Limb (tissue), 2 donors: Measurements from ENCODE around the gene GOLGA6A.

Experiments used
- DNase-seq, 2 donors: peaks; one replicate each; pipeline ENCODE4 v3.0.0-alpha.2; 2016; ENCODE audit errors: extremely low spot score in 2 of 2

The GOLGA6A gene

GRCh38 chr15:74037171-74038117 is 44.9 kb downstream of the GOLGA6A start:
- no peak for DNase-seq

DNA sequence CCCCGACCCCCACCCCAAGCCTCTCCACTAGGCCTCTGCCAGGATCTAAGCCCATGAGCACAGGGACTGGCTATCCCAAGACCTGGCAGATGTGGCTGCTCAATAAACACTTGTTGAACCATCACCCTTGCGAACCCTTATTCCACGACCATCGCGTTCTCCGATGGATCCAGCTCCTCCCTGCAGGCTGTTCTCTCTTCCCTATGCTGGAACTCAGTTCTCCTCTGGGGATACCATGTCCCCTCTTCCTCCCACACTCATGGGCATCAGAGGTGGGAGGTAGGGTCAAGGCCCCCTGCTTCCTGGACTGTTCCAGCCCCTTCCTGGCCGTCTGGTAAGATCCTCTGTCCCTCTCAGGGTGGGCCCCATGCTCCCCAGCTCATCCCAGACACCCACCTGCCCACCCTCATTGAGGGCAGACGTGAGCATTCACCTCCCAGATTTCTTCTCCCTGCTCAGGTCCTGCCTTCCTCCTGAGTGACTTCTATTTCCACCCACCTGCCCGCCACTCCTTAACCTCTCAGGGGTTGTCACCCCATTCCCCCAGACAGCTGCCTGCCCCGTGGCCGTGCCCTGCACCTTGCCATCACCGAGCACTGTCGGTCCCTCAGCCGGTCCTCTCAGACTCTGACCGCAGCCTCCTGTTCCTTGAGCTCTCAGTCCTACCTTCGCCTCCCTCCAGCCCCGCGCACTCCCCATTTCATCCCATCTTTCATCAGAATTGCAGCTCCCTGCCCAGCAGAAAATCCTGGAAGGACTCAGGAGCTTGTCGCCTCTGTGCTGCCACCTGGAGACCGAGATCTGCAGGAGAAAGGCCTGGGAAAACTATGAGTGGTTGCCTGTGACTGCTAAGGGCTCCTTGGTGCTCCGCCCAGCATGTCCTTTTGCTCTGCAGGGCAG is 45.8 kb downstream of the GOLGA6A start:
- DNase-seq = peak in 1 of 2 donors; percentile 77

GRCh38 chr15:74035121-74036017 is 47.0 kb downstream of the GOLGA6A start:
- no peak for DNase-seq

GRCh38 chr15:74034206-74034755 is 48.1 kb downstream of the GOLGA6A start:
- no peak for DNase-seq

DNA sequence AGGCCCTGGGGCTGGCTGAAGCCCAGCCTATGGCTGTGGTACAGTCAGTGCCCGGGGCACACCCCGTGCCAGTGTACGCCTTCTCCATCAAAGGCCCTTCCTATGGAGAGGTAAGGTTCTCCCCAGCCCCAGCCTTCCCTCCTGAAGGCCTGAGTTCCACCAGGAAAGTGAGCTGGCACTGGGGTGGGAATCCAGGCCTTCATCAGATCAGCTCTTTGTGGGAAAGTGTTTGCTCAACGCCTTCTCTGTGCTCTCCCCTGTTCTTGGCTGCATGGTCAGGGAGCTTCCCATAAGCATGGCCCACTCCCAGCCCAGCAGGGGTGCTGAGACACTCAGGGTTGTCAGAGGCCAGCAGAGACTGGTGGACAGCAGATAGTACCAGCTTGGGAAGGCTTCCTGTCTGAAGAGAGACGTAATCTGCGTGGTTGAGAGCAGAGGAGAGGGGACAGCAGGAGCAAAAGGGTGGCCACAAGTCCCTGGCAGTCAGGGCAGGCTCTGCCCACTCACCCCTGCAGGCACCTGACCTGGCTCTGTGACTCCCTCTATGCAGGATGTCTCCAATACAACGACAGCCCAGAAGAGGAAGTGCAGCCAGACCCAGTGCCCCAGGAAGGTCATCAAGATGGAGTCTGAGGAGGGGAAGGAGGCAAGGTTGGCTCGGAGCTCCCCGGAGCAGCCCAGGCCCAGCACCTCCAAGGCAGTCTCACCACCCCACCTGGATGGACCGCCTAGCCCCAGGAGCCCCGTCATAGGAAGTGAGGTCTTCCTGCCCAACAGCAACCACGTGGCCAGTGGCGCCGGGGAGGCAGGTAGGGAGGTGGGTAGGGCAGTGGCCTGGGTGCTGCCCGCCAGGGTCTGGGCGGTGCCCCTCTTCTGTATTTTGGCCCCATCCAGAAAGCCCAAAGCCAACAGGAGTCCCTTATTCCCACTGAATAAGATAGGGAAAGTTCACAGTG is 49.5 kb downstream of the GOLGA6A start:
- no peak for DNase-seq

GRCh38 chr15:74032046-74032445 is 50.3 kb downstream of the GOLGA6A start:
- no peak for DNase-seq

- DNase-seq = no peak
Measured at GRCh38 chr15:74028646-74029045, 53.7 kb downstream of the GOLGA6A start.

DNA sequence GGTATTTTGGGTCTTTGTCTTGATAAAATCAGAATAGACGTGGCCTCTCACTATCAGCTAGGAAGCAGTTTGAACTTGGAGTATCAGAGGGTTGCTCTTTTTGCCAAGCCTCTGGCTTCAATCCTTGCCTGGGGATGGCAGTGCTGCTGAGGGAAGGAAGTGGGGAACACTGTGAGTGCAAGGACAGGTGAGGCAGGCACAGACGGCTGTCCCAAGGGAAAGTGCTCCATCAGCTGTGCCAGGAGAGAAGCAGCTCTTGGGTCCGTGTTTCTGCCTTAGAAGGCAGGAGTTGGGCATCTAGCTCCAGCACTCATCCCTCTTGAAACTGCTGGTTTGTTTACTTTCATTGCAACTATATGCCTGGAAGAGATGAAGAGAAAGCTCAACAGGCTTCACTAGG is 54.7 kb downstream of the GOLGA6A start:
- no peak for DNase-seq

DNA sequence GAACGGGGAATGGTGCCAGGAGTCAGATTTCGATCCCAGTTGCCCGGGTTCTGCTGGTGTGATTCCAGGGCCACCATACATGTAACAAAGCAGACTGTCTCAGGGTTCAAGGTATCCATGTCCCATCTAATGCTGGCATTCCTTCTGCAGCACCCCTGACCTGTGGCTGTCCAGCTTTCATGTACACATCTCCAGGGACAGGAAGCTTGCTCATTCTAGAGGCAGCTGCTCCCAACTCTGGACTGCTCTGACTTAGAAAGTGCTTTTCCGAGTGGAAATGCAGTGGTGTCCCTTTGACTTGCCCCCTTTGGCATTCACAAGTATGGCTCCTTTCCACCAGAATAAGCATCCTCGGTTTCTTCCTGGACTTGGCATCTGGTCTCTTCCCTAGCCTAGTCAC is 56.9 kb downstream of the GOLGA6A start:
- DNase-seq = no peak

GRCh38 chr15:74024687-74025086 is 57.7 kb downstream of the GOLGA6A start:
- no peak for DNase-seq

DNA sequence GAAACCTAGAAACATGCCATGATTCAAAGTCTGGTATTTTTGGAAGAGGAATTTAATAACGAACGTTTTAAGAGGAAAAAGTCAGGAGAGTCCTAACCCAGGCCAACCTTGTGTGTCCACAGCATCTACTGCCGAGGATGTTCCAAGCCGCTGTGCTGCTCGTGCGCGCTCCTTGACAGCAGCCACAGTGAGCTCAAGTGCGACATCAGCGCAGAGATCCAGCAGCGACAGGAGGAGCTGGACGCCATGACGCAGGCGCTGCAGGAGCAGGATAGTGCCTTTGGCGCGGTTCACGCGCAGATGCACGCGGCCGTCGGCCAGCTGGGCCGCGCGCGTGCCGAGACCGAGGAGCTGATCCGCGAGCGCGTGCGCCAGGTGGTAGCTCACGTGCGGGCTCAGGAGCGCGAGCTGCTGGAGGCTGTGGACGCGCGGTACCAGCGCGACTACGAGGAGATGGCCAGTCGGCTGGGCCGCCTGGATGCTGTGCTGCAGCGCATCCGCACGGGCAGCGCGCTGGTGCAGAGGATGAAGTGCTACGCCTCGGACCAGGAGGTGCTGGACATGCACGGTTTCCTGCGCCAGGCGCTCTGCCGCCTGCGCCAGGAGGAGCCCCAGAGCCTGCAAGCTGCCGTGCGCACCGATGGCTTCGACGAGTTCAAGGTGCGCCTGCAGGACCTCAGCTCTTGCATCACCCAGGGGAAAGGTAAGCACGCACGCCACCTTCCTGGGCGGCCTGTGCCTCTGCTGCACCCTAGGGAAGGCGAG is 59.5 kb downstream of the GOLGA6A start:
- no peak for DNase-seq
